ENCODE results near the gene BEGAIN.
"Not testable (repeated sequence)": the region's sequence is repeated elsewhere in the genome, so short reads cannot be mapped to it uniquely, and the experiment has no call there.

BEGAIN gene

GRCh38 chr14:100533656-100534485 is 53.3 kb downstream of the BEGAIN start:
- DNase-seq = no peak

GRCh38 chr14:100532906-100533655 is 54.1 kb downstream of the BEGAIN start:
- DNase-seq = no peak

GRCh38 chr14:100532154-100532861 is 54.9 kb downstream of the BEGAIN start:
- DNase-seq = no peak

- DNase-seq = no peak
Measured at GRCh38 chr14:100531152-100532121, 55.8 kb downstream of the BEGAIN start.

- DNase-seq = no peak
Measured at GRCh38 chr14:100530270-100531072, 56.7 kb downstream of the BEGAIN start.

GRCh38 chr14:100529561-100530031 is 57.6 kb downstream of the BEGAIN start:
- no peak for DNase-seq

GRCh38 chr14:100528962-100529560 is 58.2 kb downstream of the BEGAIN start:
- no peak for DNase-seq

GRCh38 chr14:100526632-100527031 is 60.6 kb downstream of the BEGAIN start:
- no peak for DNase-seq

- no peak for DNase-seq
Measured at GRCh38 chr14:100526057-100526456, 61.2 kb downstream of the BEGAIN start.

GRCh38 chr14:100525615-100526014 is 61.6 kb downstream of the BEGAIN start:
- DNase-seq = no peak

- no peak for DNase-seq
Measured at GRCh38 chr14:100524933-100525243, 62.3 kb downstream of the BEGAIN start.

GRCh38 chr14:100524233-100524932 is 62.8 kb downstream of the BEGAIN start:
- DNase-seq = no peak

- DNase-seq = no peak
Measured at GRCh38 chr14:100523843-100524169, 63.4 kb downstream of the BEGAIN start.

- DNase-seq = no peak
Measured at GRCh38 chr14:100523131-100523842, 63.9 kb downstream of the BEGAIN start.

GRCh38 chr14:100522616-100523099 is 64.6 kb downstream of the BEGAIN start:
- DNase-seq = no peak

- not testable (repeated sequence) for DNase-seq
Measured at GRCh38 chr14:100506053-100506452, 81.2 kb downstream of the BEGAIN start.

- no peak for DNase-seq
Measured at GRCh38 chr14:100504372-100505078, 82.7 kb downstream of the BEGAIN start.

- no peak for DNase-seq
Measured at GRCh38 chr14:100503251-100503650, 84.0 kb downstream of the BEGAIN start.
